Pons (tissue), 1 donor: ENCODE measurements around the gene RIT2.

Experiments
- DNase-seq: peaks from one replicate; pipeline ENCODE4 v3.0.0-alpha.2; 2016; ENCODE audit warnings: low spot score

Gene RIT2

DNA sequence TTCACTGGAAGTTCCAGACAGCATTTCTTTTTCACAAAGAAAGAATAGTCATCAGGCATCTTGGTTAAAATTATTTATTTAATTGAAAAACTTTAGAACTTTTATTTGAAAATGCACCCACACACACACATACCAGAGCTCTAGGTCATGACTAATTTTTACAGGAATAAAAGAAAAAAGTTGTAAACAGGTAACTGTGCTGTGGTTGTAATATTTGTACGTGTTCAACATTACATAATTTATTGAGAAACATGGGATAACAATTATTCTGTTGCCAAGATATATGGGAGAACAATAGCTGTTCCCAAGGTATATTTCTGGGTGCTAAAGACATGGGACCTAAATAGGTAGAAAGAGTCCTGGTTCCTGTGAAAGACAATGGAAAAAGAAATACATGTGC lies 104.9 kb downstream of the RIT2 start:
- no peak for DNase-seq

DNA sequence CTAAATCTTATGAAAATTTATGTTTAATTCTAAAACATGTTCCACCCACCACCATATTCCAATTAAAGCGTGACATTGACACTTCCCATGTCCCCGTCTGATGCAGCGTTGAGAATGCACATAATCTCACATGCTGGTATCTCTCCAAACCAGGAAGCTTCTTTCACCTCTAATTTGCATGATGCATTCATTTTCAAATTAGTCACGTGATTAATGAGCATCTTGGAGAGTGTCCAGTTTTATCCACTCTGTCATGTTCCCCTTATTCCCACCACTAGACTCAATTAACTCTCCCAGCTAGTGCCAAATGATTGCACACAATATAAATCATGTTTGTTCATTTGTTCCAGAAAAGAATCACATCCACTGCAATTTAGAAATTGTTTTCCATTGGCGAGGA lies 105.8 kb downstream of the RIT2 start:
- DNase-seq, result no peak

GRCh38 chr18:43007365-43007764 lies 108.1 kb downstream of the RIT2 start:
- no peak for DNase-seq

GRCh38 chr18:43004421-43004820 lies 111.1 kb downstream of the RIT2 start:
- DNase-seq, result no peak

DNA sequence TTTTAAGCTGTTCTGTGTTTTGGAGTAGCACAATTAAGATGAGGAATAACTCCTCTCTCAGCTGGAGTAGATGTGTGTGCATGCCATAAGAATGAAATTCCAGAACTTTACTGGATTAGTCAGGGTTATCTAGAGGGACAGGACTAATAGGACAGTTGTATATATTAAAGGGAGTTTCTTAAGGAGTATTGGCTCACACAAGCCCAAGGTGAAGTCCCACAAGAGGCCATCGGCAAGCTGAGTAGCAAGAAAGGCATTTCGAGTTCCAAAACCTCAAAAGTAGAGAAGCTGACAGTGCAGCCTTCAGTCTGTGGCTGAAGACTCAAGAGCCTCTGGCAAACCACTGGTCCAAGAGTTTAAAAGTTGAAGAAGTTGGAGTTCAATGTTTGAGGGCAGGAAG lies 113.7 kb downstream of the RIT2 start:
- DNase-seq, result no peak

DNA sequence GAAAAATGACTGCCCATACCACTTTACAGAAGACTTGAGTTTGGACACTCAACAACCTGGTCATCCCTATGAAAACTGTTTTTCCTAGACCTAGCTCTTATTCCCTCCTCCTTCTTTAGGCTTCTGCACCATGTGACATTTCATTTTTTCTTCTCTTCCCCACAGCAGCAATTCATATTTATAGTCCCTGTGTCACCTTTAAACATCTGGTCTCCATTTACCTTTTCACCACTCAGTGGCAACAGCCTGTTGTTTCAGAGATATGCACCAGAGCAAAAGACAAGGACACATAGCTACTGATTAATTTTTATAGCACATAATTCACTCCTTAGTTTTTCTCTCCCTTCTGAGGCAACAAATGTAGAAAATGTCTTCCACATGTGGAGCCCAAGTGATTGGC lies 118.7 kb downstream of the RIT2 start:
- no peak for DNase-seq

DNA sequence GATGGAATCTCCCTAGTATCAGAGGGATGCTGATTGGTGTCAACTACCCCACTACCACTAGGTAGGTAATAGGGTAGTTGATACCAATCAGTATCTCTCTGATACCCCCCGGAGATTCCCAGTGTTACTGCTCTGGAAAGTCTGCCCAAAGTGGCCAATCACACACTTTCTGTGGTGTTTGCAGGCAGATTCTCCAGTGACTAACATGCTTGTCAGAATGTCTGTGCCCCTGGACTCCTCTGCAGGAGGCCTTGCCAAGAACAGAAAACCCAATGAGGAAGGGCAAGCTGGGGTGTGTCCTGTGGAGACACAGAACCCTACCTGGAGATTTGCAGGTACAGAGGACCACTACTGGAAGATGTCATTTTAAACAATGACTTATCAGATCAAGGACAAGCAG lies 135.1 kb downstream of the RIT2 start:
- DNase-seq, result no peak

GRCh38 chr18:42977982-42978637 lies 137.4 kb downstream of the RIT2 start:
- DNase-seq, result no peak

DNA sequence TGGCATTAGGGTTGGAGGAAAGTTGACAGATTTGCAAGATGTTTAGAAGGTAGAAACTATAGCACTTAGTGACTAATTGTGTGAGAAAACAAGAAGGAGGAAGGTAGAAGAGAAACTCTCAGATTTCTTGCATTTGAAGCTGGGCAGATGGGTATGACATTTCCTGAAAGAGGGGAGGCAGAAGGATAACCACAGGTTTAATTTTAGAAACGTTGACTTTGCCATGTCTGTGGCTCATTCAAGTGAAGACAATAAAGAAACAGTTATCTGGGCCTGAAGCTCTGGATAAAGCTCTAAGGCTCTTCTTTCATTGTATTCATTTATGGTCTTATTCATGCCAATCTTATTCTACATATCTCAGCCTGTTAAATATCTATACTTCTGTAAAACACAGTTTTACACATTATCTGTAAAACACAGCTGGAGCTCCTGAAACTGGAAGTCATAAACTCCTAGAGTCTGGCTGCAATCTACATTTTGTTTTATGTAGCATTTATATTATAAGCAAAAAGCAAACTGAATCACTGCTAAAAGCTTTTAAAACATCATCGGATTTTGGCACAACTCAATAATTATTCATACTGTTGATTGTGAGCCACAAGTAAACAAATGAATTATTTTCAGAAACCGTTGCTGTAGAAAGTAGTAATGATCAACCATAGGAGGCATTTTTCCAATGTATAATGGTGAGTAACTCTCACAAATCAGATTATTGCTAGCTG lies 138.5 kb downstream of the RIT2 start:
- peak; percentile 3 for DNase-seq

GRCh38 chr18:42969366-42969765 lies 146.1 kb downstream of the RIT2 start:
- no peak for DNase-seq

- DNase-seq, result no peak
These were observed 154.2 kb downstream of the RIT2 start for GRCh38 chr18:42961298-42961697.

DNA sequence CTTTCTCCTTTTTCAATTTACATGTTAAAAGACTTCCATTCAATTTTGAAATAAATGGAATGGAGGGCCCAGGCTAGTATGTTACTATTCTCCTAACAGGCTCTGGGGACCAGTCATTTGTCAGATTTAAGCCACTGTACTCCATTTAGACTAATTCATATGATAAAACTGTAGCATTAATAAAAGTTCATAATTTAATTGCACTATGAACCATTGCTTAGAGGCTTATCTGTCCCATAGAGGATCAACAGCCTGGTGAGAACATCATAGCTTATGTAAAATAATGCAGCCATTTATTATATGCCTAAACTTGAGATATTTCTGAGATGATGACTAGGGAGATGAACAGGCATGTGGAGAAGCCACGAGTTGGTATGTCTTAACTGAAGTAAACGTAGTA lies 156.0 kb downstream of the RIT2 start:
- no peak for DNase-seq

- DNase-seq, result no peak
These were observed 157.1 kb downstream of the RIT2 start for GRCh38 chr18:42958353-42958752.

GRCh38 chr18:42956287-42956686 lies 159.2 kb downstream of the RIT2 start:
- no peak for DNase-seq

DNA sequence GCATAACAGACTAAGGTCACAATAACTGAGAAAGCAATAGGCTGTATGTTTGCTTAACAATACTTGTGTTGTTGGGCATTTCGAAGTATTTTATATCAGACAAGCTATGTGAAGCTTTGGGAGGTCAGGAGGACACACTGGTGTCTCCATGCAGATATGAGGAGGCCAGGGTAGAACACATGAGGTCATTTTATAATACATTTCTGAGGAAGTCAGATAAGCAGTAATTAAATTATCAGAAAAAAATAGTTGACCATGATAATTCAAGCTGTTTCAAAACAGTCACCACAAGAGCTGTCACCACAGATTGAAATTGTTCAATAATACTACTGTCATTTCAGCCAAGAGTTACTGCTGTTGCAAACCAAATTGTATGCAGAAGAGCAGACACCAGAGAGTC lies 160.6 kb downstream of the RIT2 start:
- no peak for DNase-seq

GRCh38 chr18:42953306-42953705 lies 162.2 kb downstream of the RIT2 start:
- DNase-seq, result no peak

DNA sequence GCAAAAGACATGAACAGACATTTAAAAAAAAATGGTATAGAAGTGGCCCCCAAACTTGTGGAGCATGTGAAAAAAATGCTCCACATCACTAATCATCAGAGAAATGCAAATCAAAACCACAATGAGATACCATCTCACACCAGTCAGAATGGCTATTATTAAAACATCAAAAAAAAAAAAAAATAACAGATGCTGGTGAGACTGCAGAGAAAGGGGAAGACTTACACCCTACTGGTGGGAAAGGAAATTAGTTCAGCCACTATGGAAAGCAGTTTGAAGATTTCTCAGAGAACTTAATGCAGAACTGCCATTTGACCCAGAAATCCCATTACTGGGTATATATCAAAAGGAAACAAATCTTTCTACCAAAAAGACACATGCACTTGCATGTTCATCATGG lies 164.8 kb downstream of the RIT2 start:
- DNase-seq, result no peak

- no peak for DNase-seq
These were observed 166.7 kb downstream of the RIT2 start for GRCh38 chr18:42948831-42949230.

DNA sequence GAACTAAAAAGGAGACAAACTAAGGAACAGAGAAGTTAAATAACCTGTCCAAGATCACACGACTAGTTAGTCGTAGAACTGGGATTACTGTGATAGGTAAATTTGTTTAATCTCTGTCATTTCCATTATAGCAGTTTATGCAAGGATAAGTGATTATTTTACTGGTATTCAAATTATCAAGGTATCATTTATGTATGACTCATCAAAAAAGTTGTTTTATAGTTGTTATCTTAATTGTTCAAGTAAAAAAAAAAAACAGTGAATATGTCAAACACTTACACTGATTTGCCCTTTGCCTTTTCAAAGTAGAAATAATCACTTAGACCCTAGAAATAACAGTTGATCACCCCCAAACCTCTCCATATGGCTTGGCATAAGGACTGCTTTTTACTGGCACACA lies 173.6 kb downstream of the RIT2 start:
- DNase-seq, result no peak

- no peak for DNase-seq
These were observed 174.5 kb downstream of the RIT2 start for GRCh38 chr18:42941021-42941420.

- DNase-seq, result no peak
These were observed 178.0 kb downstream of the RIT2 start for GRCh38 chr18:42937436-42937835.

GRCh38 chr18:42936289-42936688 lies 179.2 kb downstream of the RIT2 start:
- DNase-seq, result no peak

DNA sequence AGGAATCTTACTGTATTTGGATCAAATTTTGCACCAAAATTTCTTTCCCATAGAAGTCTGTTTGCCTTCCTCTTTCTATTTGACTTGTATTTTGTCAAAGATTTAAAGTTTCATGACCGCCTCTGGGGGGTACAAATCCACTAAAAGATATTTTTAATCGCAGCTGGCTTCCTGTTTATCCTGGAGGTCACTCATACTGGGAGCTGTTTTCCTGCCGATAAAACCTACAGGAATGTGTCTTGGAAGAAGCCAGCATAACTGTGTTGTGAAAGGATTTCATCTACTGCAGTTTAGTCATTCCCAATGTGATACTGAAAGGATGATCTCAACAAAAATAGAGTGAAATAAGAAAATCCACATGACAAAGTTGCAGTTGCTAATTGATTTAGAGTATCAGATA lies 184.0 kb downstream of the RIT2 start:
- peak; percentile 11 for DNase-seq

GRCh38 chr18:42929857-42930256 lies 185.6 kb downstream of the RIT2 start:
- DNase-seq, result no peak
